GM12878 (cell line): ENCODE measurements around the gene CLEC7A. TPM values are rescaled to one million over a fixed set of nuclear protein-coding genes. Genes with fewer than 3 reads are reported as not detected.

ENCODE experiments used
- ATAC-seq: fragments of 200-7000 bp; cut with Tn5 transposase; 3 replicates; pipeline ENCODE4 v1.9.1; 2020; ENCODE audit warnings: mild to moderate bottlenecking, moderate library complexity
- BruUV-seq: library from RNA; stranded (reverse); fragments of 400-500 nt; replicated peaks from 2 replicates; lab custom pipeline; 2021; lab: Mats Ljungman, UMichigan
- CTCF ChIA-PET: fragments of 300-600 bp; sonication (Branson Sonifier 250); formaldehyde crosslinking; extraction: SDS; loops from one replicate; lab custom pipeline; 2021; ENCODE audit warnings: inconsistent platforms; lab: Yijun Ruan, JAX
- POLR2A ChIA-PET: fragments of 350-600 bp; formaldehyde crosslinking; extraction: SDS; loops from one replicate; lab custom pipeline; 2021; ENCODE audit warnings: inconsistent platforms; lab: Charles Lee
- RAD21 ChIA-PET: fragments of 300-600 bp; sonication (Branson Sonifier 250); formaldehyde crosslinking; loops from one replicate; lab custom pipeline; 2023; ENCODE audit warnings: antibody characterized with exemption; ENCODE audit not compliant: unreplicated experiment; lab: Charles Lee
- SMC1A ChIA-PET: fragments of 300-600 bp; sonication (Branson Sonifier 250); formaldehyde crosslinking; loops from one replicate; lab custom pipeline; 2023; ENCODE audit not compliant: unreplicated experiment, uncharacterized antibody; lab: Charles Lee
- DNase-seq: peaks from one replicate; pipeline ENCODE4 v3.0.0-alpha.2; 2011; ENCODE audit warnings: low read depth, low spot score
- FAIRE-seq: peaks from 3 replicates; lab custom pipeline; 2011; peaks lifted over from hg19 to GRCh38; lab: Jason Lieb, UNC
- H2AFZ ChIP-seq: 2 replicates; pipeline ENCODE4 v1.6.0; 2011; ENCODE audit warnings: low read depth, low read length, control low read depth; ENCODE audit not compliant: control insufficient read depth
- H3K27ac ChIP-seq: 2 replicates; pipeline ENCODE4 v1.5.1; 2011; ENCODE audit warnings: control low read depth; ENCODE audit not compliant: control insufficient read depth, insufficient read depth
- H3K27me3 ChIP-seq, 2 experiments: replicated peaks in 1 of 2; 2 replicates each; pipeline versions ENCODE4 v1.6.0 to v1.6.1; 2011; ENCODE audit warnings: low read length in 1 of 2; ENCODE audit not compliant: control insufficient read depth in 2 of 2, insufficient read depth in 2 of 2
- H3K36me3 ChIP-seq, 2 experiments: 2 replicates each; pipeline ENCODE4 v1.5.1; 2011; ENCODE audit warnings: low read length in 1 of 2; ENCODE audit not compliant: control insufficient read depth in 2 of 2, insufficient read depth in 2 of 2
- H3K4me1 ChIP-seq: 2 replicates; pipeline ENCODE4 v1.6.1; 2011; ENCODE audit warnings: mild to moderate bottlenecking, low read length, moderate library complexity, mixed read lengths; ENCODE audit not compliant: control insufficient read depth, insufficient read depth
- H3K4me2 ChIP-seq: 2 replicates; pipeline ENCODE4 v1.6.0; 2011; ENCODE audit warnings: control low read depth; ENCODE audit not compliant: control insufficient read depth, insufficient read depth
- H3K4me3 ChIP-seq: fragments of 200-600 bp; sonication (generic); 2 replicates; pipeline ENCODE4 v1.5.1; 2016
- H3K79me2 ChIP-seq: 2 replicates; pipeline ENCODE4 v1.6.0; 2011; ENCODE audit warnings: low read length; ENCODE audit not compliant: control insufficient read depth, insufficient read depth
- H3K9ac ChIP-seq: 2 replicates; pipeline ENCODE4 v1.8.0; 2011; ENCODE audit warnings: low read length, control low read depth, mixed read lengths; ENCODE audit not compliant: control insufficient read depth, insufficient read depth
- H3K9me3 ChIP-seq: replicated peaks from 3 replicates; pipeline ENCODE4 v1.5.1; 2011; ENCODE audit warnings: mild to moderate bottlenecking, low read length; ENCODE audit not compliant: control insufficient read depth, insufficient read depth
- H4K20me1 ChIP-seq: 2 replicates; pipeline ENCODE4 v1.6.0; 2011; ENCODE audit not compliant: control insufficient read depth, insufficient read depth
- ATF3 ChIP-seq: IDR thresholded peaks from 2 replicates; pipeline ENCODE4 v1.6.1; 2011; ENCODE audit warnings: low read depth, mild to moderate bottlenecking, low read length, moderate library complexity, borderline replicate concordance; ENCODE audit errors: extremely low read depth
- BCL11A ChIP-seq: IDR thresholded peaks from 2 replicates; pipeline ENCODE4 v1.6.1; 2011; ENCODE audit warnings: low read depth, low read length
- BCL3 ChIP-seq: IDR thresholded peaks from 2 replicates; pipeline ENCODE4 v1.6.1; 2011; ENCODE audit warnings: borderline replicate concordance, low read depth, mild to moderate bottlenecking, moderate library complexity, low read length; ENCODE audit not compliant: insufficient read depth, poor library complexity, severe bottlenecking
- CBX5 ChIP-seq: sonication (generic); IDR thresholded peaks from 2 replicates; pipeline ENCODE4 v1.6.1; 2016; ENCODE audit warnings: low read depth, moderate library complexity, mild to moderate bottlenecking, inconsistent platforms
- CREB1 ChIP-seq: IDR thresholded peaks from 2 replicates; pipeline ENCODE4 v1.6.1; 2012; ENCODE audit warnings: low read depth, mild to moderate bottlenecking, inconsistent platforms
- CREM ChIP-seq: IDR thresholded peaks from 2 replicates; pipeline ENCODE4 v1.6.1; 2014; ENCODE audit warnings: antibody characterized with exemption, low read depth
- DPF2 ChIP-seq: fragments of 450-650 bp; IDR thresholded peaks from 2 replicates; pipeline ENCODE4 v1.6.1; 2017; ENCODE audit warnings: mild to moderate bottlenecking
- FOS ChIP-seq: IDR thresholded peaks from 3 replicates; pipeline ENCODE4 v1.6.1; 2011; ENCODE audit warnings: borderline replicate concordance; ENCODE audit not compliant: insufficient read length; ENCODE audit errors: extremely low read depth
- IKZF1 ChIP-seq: fragments of 450-650 bp; conservative IDR thresholded peaks from 2 replicates; pipeline ENCODE4 v1.6.1; 2017; ENCODE audit warnings: antibody characterized with exemption, mild to moderate bottlenecking
- IKZF2 ChIP-seq, 2 experiments: fragments of 450-650 bp; IDR thresholded peaks; 2 replicates each; pipeline ENCODE4 v1.6.1; 2017; ENCODE audit warnings: mild to moderate bottlenecking in 2 of 2, moderate library complexity in 2 of 2
- JUND ChIP-seq: IDR thresholded peaks from 2 replicates; pipeline ENCODE4 v1.6.1; 2012; ENCODE audit warnings: low read depth, mild to moderate bottlenecking, low read length, improper control_type of control experiment, moderate library complexity
- KDM1A ChIP-seq: fragments of 200-600 bp; sonication (generic); IDR thresholded peaks from 2 replicates; pipeline ENCODE4 v1.6.1; 2016; ENCODE audit warnings: borderline replicate concordance
- MAX ChIP-seq: IDR thresholded peaks from 2 replicates; pipeline ENCODE4 v1.6.1; 2012; ENCODE audit warnings: low read depth, low read length, improper control_type of control experiment
- NFYA ChIP-seq: IDR thresholded peaks from 2 replicates; pipeline ENCODE4 v1.6.1; 2011; ENCODE audit warnings: low read depth, mild to moderate bottlenecking, low read length, improper control_type of control experiment, borderline replicate concordance
- RELB ChIP-seq: fragments of 450-650 bp; IDR thresholded peaks from 2 replicates; pipeline ENCODE4 v1.6.1; 2017; ENCODE audit warnings: low read depth, mild to moderate bottlenecking, moderate library complexity
- SUPT20H ChIP-seq: IDR thresholded peaks from 2 replicates; pipeline ENCODE4 v1.6.1; 2011; ENCODE audit warnings: low read depth, mild to moderate bottlenecking, low read length, moderate library complexity, borderline replicate concordance; ENCODE audit not compliant: control insufficient read depth
- USF2 ChIP-seq: IDR thresholded peaks from 2 replicates; pipeline ENCODE4 v1.6.1; 2011; ENCODE audit warnings: low read depth, low read length, improper control_type of control experiment, borderline replicate concordance
- ZNF207 ChIP-seq: fragments of 450-650 bp; IDR thresholded peaks from 2 replicates; pipeline ENCODE4 v1.6.1; 2014; ENCODE audit warnings: antibody characterized with exemption, mild to moderate bottlenecking, borderline replicate concordance
- ZNF384 ChIP-seq: IDR thresholded peaks from 2 replicates; pipeline ENCODE4 v1.6.1; 2012; ENCODE audit warnings: low read depth, mild to moderate bottlenecking, low read length, improper control_type of control experiment, borderline replicate concordance
- WGBS: methylation state at CpG from one replicate; pipeline ENCODE4 v1.1.6; 2016; ENCODE audit warnings: low lambda C conversion rate; ENCODE audit not compliant: insufficient replicate concordance, insufficient coverage; ENCODE audit errors: missing lambda C conversion rate; 5-methylcytosine and 5-hydroxymethylcytosine counted together
- in situ Hi-C: fragments of 300-500 bp; cut with MboI; formaldehyde crosslinking; loops from 9 replicates; pipeline ENCODE4 v1.14.3; 2018; ENCODE audit warnings: mixed read lengths
- intact Hi-C: fragments of 100-400 bp; cut with micrococcal nuclease; formaldehyde crosslinking; loops from one replicate; pipeline ENCODE4 v1.14.2; 2022; ENCODE audit not compliant: unreplicated experiment
- polyA plus RNA-seq, 11 experiments: library from polyadenylated mRNA; depleted of rRNA in 4 of 11; unstranded in 6 of 11; stranded (reverse) in 5 of 11; fragments of >200 nt; fragmentation: Nextera tagmentation in 4 of 11; fragmentation: Illumina TruSeq in 1 of 11; extraction: Ambion mirVana in 4 of 11; extraction: Trizol in 1 of 11; gene quantifications; 1 replicate in 1 of 11; 2 replicates in 10 of 11; pipeline versions ENCODE4 v1.2.1 to v1.2.3, GENCODE V29; 2011 to 2016; ENCODE audit warnings: inconsistent platforms in 2 of 11, missing spikeins in 2 of 11, low read depth in 1 of 11
- total RNA-seq, 4 experiments: library from RNA; depleted of rRNA in 3 of 4; stranded (reverse); fragments of >200 nt in 3 of 4; fragmentation: Illumina TruSeq in 1 of 4; extraction: Trizol in 1 of 4; gene quantifications; 2 replicates each; pipeline versions ENCODE4 v1.2.1 to v1.2.3, GENCODE V29; 2013 to 2021

CLEC7A gene
- total and polyA plus RNA-seq, 10 of the 15 experiments (the other 5 are each of a cell fraction or from before 2014, with no cell fraction given), result not detected

- WGBS, result 30% methylated on average over 4 of the region's 4 CpGs
- no peak for TF ChIP-seq KDM1A
- TF ChIP-seq IKZF1, result no peak
- TF ChIP-seq RELB, result no peak
- no peak for TF ChIP-seq CBX5
- no peak for TF ChIP-seq ATF3
- no peak for TF ChIP-seq IKZF2 (IDR thresholded peaks at IDR 0.05)
- TF ChIP-seq NFYA, result no peak
- no peak for TF ChIP-seq SUPT20H
- no peak for TF ChIP-seq USF2
- TF ChIP-seq CREM, result no peak
- no peak for TF ChIP-seq JUND
- TF ChIP-seq BCL3, result no peak
- TF ChIP-seq CREB1, result no peak
- TF ChIP-seq BCL11A, result no peak
- TF ChIP-seq DPF2, result no peak
- no peak for TF ChIP-seq ZNF384
- no peak for TF ChIP-seq MAX
- TF ChIP-seq ZNF207, result no peak
- no peak for TF ChIP-seq FOS
- no peak overlapping the region for H3K9ac ChIP-seq
- ChIA-PET POLR2A (no interaction called here), CTCF (interaction anchor here (1.8 to 2.0 kb wide), 3 partner anchors 18 to 392 kb away, joined by 4 to 8 read pairs (median 5); no protein-coding TSS in a partner anchor), SMC1A (interaction anchor here (0.9 kb wide), 1 partner anchor 19 kb away, joined by 4 read pairs; no protein-coding TSS in a partner anchor), RAD21 (no interaction called here)
- H3K36me3 ChIP-seq, result no peaks in the 10 kb centered on the region
- no peak for DNase-seq
- BruUV-seq, result no TSS peak
- in situ Hi-C loops, result no loop called here
- no peak overlapping the region for H3K4me2 ChIP-seq
- H2AFZ ChIP-seq, result no peak overlapping the region
- peaks cover 4% of the 10 kb centered on the region; the same call in 1 of the 2 replicates for H3K4me1 ChIP-seq
- H4K20me1 ChIP-seq, result no peaks in the 10 kb centered on the region
- intact Hi-C loops, result no loop called here
- no peak overlapping the region for H3K27ac ChIP-seq
- ATAC-seq, result no peak
- H3K27me3 ChIP-seq, result no peaks in the 10 kb centered on the region; a peak in 2 of 4 replicates
- H3K79me2 ChIP-seq, result no peaks in the 10 kb centered on the region
- no peak for FAIRE-seq
- H3K9me3 ChIP-seq, result no peaks in the 10 kb centered on the region
- no peak overlapping the region for H3K4me3 ChIP-seq
These were observed 5.1 kb upstream of the CLEC7A start for GRCh38 chr12:10135126-10135525.
